ENCODE results near the gene JARID2.

DNA sequence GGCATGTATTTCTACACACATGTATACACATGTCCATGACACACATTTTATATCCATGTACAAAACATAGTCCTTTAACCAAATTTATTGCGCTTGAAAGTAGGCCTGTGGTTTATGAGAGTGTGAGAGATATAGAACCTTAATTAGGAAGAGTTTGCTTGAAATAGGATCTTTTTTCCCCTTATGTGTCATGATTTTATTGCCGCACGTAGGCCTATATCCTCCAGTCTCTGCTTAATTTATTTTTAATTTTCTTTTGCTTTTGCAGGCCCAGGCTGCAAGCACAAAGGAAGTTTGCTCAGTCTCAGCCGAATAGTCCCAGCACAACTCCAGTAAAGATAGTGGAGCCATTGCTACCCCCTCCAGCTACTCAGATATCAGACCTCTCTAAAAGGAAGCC is 205.9 kb downstream of the JARID2 start:
- TF ChIP-seq, protein P1, sequence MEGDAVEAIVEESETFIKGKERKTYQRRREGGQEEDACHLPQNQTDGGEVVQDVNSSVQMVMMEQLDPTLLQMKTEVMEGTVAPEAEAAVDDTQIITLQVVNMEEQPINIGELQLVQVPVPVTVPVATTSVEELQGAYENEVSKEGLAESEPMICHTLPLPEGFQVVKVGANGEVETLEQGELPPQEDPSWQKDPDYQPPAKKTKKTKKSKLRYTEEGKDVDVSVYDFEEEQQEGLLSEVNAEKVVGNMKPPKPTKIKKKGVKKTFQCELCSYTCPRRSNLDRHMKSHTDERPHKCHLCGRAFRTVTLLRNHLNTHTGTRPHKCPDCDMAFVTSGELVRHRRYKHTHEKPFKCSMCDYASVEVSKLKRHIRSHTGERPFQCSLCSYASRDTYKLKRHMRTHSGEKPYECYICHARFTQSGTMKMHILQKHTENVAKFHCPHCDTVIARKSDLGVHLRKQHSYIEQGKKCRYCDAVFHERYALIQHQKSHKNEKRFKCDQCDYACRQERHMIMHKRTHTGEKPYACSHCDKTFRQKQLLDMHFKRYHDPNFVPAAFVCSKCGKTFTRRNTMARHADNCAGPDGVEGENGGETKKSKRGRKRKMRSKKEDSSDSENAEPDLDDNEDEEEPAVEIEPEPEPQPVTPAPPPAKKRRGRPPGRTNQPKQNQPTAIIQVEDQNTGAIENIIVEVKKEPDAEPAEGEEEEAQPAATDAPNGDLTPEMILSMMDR (IDR thresholded peaks at IDR 0.05; ENCODE audit: insufficient read depth, low read depth, low read length): no peak
- TF ChIP-seq EZH2 (IDR thresholded peaks at IDR 0.05; ENCODE audit: insufficient read depth, low read length): no peak
